NCI-H1092 (cell line): ENCODE data around the gene HOMER2.
"Not testable (repeated sequence)": the region's sequence is repeated elsewhere in the genome, so short reads cannot be mapped to it uniquely, and the experiment has no call there.

Experiments
- DNase-seq: peaks from one replicate; lab custom pipeline; 2025; lab: John Stamatoyannopoulos, UW

Gene HOMER2

GRCh38 chr15:82964890-82965289 is 12.4 kb upstream of the HOMER2 start:
- no peak for DNase-seq

GRCh38 chr15:82963471-82964341 is 11.2 kb upstream of the HOMER2 start:
- no peak for DNase-seq

GRCh38 chr15:82960766-82961165 is 8.2 kb upstream of the HOMER2 start:
- no peak for DNase-seq

- no peak for DNase-seq
Measured at GRCh38 chr15:82959423-82959822, 6.9 kb upstream of the HOMER2 start.

GRCh38 chr15:82958638-82959037 is 6.1 kb upstream of the HOMER2 start:
- no peak for DNase-seq

GRCh38 chr15:82951472-82952157 is 905 bp downstream of the HOMER2 start:
- no peak for DNase-seq

GRCh38 chr15:82950746-82951370 is 1.7 kb downstream of the HOMER2 start:
- DNase-seq, result no peak

GRCh38 chr15:82950295-82950694 is 2.2 kb downstream of the HOMER2 start:
- no peak for DNase-seq

GRCh38 chr15:82946155-82946701 is 6.3 kb downstream of the HOMER2 start:
- DNase-seq, result no peak

GRCh38 chr15:82945326-82945725 is 7.2 kb downstream of the HOMER2 start:
- DNase-seq, result no peak

- no peak for DNase-seq
Measured at GRCh38 chr15:82944821-82945220, 7.7 kb downstream of the HOMER2 start.

GRCh38 chr15:82944056-82944455 is 8.5 kb downstream of the HOMER2 start:
- no peak for DNase-seq

- DNase-seq, result no peak
Measured at GRCh38 chr15:82943176-82943575, 9.3 kb downstream of the HOMER2 start.

- DNase-seq, result no peak
Measured at GRCh38 chr15:82942691-82943090, 9.8 kb downstream of the HOMER2 start.

- not testable (repeated sequence) for DNase-seq
Measured at GRCh38 chr15:82939678-82940077, 12.8 kb downstream of the HOMER2 start.

- no peak for DNase-seq
Measured at GRCh38 chr15:82937712-82938058, 14.8 kb downstream of the HOMER2 start.

GRCh38 chr15:82936966-82937711 is 15.4 kb downstream of the HOMER2 start:
- no peak for DNase-seq

GRCh38 chr15:82935382-82935781 is 17.1 kb downstream of the HOMER2 start:
- no peak for DNase-seq

GRCh38 chr15:82934100-82934880 is 18.2 kb downstream of the HOMER2 start:
- no peak for DNase-seq

- no peak for DNase-seq
Measured at GRCh38 chr15:82933576-82933975, 18.9 kb downstream of the HOMER2 start.

GRCh38 chr15:82931221-82931620 is 21.3 kb downstream of the HOMER2 start:
- no peak for DNase-seq
